Activated naive CD8-positive, alpha-beta T cell treated with anti-CD3 and anti-CD28 coated beads, Interleukin-2, amount 10 ng/mL, durations not matched to agents 7 days and 5 days (primary cell): ENCODE results near the gene LOX. TPM values are rescaled to one million over a fixed set of nuclear protein-coding genes. Genes with fewer than 3 reads are reported as not detected.
A peak's percentile ranks its signal among the peaks of the same experiment; 100 is the strongest.

Experiments used
- ATAC-seq: fragments of 150-1000 bp; cut with Tn5 transposase; one replicate; pipeline ENCODE4 v1.10.0; 2021; ENCODE audit warnings: low read depth, moderate library complexity
- POLR2A ChIA-PET: fragments of 350-600 bp; sonication (Branson Sonifier 250); formaldehyde crosslinking; loops from one replicate; lab custom pipeline; 2021; ENCODE audit warnings: antibody characterized with exemption; lab: Charles Lee
- DNase-seq: peaks from one replicate; pipeline ENCODE4 v3.0.0; 2021
- H3K27ac Mint-ChIP-seq: one replicate; pipeline ENCODE4 v1.8.0; 2022; ENCODE audit warnings: mild to moderate bottlenecking, mixed read lengths
- H3K27me3 Mint-ChIP-seq: one replicate; pipeline ENCODE4 v1.8.0; 2022; ENCODE audit warnings: mild to moderate bottlenecking, moderate library complexity, mixed read lengths
- H3K36me3 Mint-ChIP-seq: one replicate; pipeline ENCODE4 v1.8.0; 2021; ENCODE audit warnings: mild to moderate bottlenecking, mixed read lengths
- H3K4me1 Mint-ChIP-seq: one replicate; pipeline ENCODE4 v1.8.0; 2021; ENCODE audit warnings: mixed read lengths
- H3K4me3 Mint-ChIP-seq: one replicate; pipeline ENCODE4 v1.8.0; 2022; ENCODE audit warnings: mild to moderate bottlenecking, moderate library complexity, mixed read lengths
- H3K9me3 Mint-ChIP-seq: one replicate; pipeline ENCODE4 v1.8.0; 2021; ENCODE audit warnings: mixed read lengths
- total RNA-seq, 2 experiments: library from RNA; stranded (reverse); gene quantifications; one replicate each; pipeline ENCODE4 v1.2.3, GENCODE V29; 2021

LOX gene
- total RNA-seq, 2 experiments from 2014 or later = not detected

- H3K4me3 Mint-ChIP-seq = no peak overlapping the region
- H3K27ac Mint-ChIP-seq = no peak overlapping the region
- H3K9me3 Mint-ChIP-seq = no peaks in the 10 kb centered on the region
- peaks cover 1% of the 10 kb centered on the region for H3K4me1 Mint-ChIP-seq
- H3K27me3 Mint-ChIP-seq = peaks cover 9% of the 10 kb centered on the region
- POLR2A ChIA-PET = no interaction called here
- ATAC-seq (no peak), DNase-seq (no peak)
- H3K36me3 Mint-ChIP-seq = no peaks in the 10 kb centered on the region
Measured at GRCh38 chr5:122089096-122090013, 11.3 kb upstream of the LOX start.

DNA sequence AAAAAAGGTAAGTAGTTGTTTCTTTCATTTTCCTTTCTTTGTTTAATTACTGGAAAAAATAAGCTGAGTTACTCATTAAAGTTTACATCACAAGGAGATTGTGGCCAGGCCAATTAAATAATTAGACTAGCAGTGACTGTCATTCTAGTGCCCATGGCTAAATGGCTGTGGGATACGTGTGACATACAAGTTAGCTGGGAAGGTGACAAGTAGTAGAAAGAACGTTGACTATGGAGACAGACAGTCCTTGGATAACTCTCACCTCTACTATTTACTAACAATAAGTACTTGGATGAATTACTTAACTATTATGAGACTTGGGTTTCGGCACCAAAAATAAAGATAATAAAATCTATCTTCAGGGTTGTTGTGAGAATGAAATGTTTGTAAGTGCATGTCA is 7.0 kb upstream of the LOX start:
- no peak for ATAC-seq
- Mint-ChIP-seq H3K27ac (no peak overlapping the region), H3K36me3 (no peaks in the 10 kb centered on the region), H3K9me3 (no peaks in the 10 kb centered on the region), H3K4me3 (no peak overlapping the region), H3K27me3 (peaks cover 9% of the 10 kb centered on the region), H3K4me1 (peaks cover 1% of the 10 kb centered on the region)
- no peak for DNase-seq
- POLR2A ChIA-PET = no interaction called here

- Mint-ChIP-seq H3K4me1 (no peaks in the 10 kb centered on the region), H3K27ac (no peak overlapping the region), H3K27me3 (peaks cover 24% of the 10 kb centered on the region), H3K36me3 (no peaks in the 10 kb centered on the region), H3K4me3 (no peak overlapping the region), H3K9me3 (no peaks in the 10 kb centered on the region)
- no peak for ATAC-seq
- DNase-seq = no peak
- POLR2A ChIA-PET = no interaction called here
Measured at GRCh38 chr5:122083535-122083934, 5.5 kb upstream of the LOX start.

- DNase-seq = no peak
- Mint-ChIP-seq H3K36me3 (no peaks in the 10 kb centered on the region), H3K27ac (no peak overlapping the region), H3K27me3 (peaks cover 37% of the 10 kb centered on the region), H3K9me3 (no peaks in the 10 kb centered on the region), H3K4me1 (peaks cover 13% of the 10 kb centered on the region), H3K4me3 (no peak overlapping the region)
- ATAC-seq = no peak
- POLR2A ChIA-PET = no interaction called here
Measured at GRCh38 chr5:122081541-122081940, 3.5 kb upstream of the LOX start.

DNA sequence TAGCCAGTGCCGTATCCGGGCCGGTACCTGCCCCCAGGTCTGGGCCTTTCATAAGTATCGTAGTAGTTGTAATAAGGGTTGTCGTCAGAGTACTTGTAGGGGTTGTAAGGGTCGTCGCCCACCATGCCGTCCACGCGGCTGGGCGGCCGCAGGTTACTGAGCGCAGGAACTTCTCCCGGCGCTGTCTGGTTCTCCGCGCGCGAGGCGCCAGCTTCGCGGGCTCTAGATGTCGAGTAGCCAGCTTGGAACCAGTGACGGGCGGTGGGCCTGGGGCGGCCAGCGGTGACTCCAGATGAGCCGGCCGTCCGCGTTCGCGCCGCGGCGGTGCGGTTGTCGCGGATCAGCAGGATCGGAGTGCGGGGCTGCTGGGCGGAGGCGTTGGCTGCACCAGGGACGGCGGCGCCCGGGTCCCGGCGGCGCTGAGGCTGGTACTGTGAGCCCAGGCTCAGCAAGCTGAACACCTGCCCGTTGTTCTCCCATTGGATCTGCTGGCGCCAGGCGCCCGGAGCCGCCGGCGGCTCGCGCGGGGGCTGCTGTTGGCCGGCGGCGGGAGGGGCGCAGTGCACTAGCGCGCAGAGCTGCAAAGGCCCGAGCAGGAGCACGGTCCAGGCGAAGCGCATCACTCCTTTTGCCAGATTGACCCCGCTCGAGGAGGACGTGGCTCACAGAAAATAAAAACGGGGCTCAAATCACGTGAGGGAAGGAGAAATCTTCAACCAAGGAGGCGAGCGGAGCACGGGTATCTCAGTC is 518 bp downstream of the LOX start:
- H3K9me3 Mint-ChIP-seq = no peaks in the 10 kb centered on the region
- peak overlapping the region; percentile 84 for H3K4me3 Mint-ChIP-seq
- DNase-seq (peak; percentile 46), ATAC-seq (peak; percentile 25)
- peaks cover 52% of the 10 kb centered on the region for H3K27me3 Mint-ChIP-seq
- H3K4me1 Mint-ChIP-seq = peaks cover 14% of the 10 kb centered on the region
- no peaks in the 10 kb centered on the region for H3K36me3 Mint-ChIP-seq
- no peak overlapping the region for H3K27ac Mint-ChIP-seq
- POLR2A ChIA-PET = interaction anchor here (1.0 kb wide), 1 partner anchor 115 kb away, joined by 3 read pairs; no protein-coding TSS in a partner anchor

DNA sequence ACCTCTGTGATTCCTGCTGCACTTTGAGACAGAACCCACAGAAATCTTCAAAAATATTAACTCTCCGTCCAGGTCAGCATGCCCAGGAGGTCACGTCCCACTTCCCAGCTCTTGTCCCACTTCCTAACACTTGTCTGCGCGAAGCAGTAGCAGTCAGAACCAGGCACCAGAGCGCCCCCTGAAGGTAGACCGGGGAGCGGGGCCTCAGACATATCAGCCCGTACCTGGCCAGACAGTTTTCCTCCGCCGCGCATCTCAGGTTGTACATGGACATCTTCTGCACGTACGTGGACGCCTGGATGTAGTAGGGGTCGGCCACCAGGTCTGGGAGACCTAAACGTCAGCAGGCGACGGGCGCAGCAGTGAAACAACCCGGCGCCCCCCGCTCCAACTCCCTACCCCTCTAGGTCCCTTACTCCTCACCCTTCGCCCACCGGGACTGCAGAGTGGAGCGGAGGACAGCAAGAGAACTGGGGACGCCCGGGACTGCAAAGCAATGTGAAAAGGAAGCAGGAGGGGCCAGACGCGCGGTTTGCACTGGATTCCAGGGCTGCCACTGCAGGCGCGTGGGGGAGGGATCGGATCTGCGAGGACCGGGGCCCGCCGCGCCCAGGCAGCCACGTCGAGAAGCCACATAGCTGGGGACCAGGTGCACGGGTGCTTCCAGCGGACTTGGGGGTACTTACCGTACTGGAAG is 1.2 kb downstream of the LOX start:
- DNase-seq (peak; percentile 64), ATAC-seq (peak; percentile 70)
- H3K27me3 Mint-ChIP-seq = peaks cover 52% of the 10 kb centered on the region
- POLR2A ChIA-PET = interaction anchor here (1.0 kb wide), 1 partner anchor 114 kb away, joined by 3 read pairs; no protein-coding TSS in a partner anchor
- no peaks in the 10 kb centered on the region for H3K36me3 Mint-ChIP-seq
- H3K4me1 Mint-ChIP-seq = peaks cover 14% of the 10 kb centered on the region
- H3K9me3 Mint-ChIP-seq = no peaks in the 10 kb centered on the region
- H3K4me3 Mint-ChIP-seq = peak overlapping the region; percentile 84
- no peak overlapping the region for H3K27ac Mint-ChIP-seq

DNA sequence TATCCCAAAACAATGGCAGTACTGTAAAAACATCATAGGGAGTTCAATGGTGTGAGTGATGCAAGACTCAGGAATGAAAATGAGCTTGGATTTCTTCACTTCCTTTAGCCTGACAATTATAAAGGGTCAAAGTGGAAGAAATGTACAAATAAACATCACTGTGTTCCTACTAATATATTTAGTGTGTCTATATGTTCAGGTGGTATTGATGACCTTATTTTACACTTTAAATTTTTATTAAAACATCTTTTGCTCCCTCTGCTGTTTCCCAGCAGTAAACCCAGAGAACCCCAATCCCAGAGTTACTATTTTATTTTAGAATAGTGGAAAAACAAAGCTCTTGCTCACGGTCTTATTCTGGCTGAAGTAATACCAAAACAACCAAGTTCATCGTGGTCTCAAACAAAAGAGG is 2.0 kb downstream of the LOX start:
- Mint-ChIP-seq H3K4me1 (peaks cover 14% of the 10 kb centered on the region), H3K9me3 (no peaks in the 10 kb centered on the region), H3K4me3 (no peak overlapping the region), H3K27ac (no peak overlapping the region), H3K36me3 (no peaks in the 10 kb centered on the region), H3K27me3 (peaks cover 49% of the 10 kb centered on the region)
- DNase-seq (no peak), ATAC-seq (no peak)
- POLR2A ChIA-PET = no interaction called here

DNA sequence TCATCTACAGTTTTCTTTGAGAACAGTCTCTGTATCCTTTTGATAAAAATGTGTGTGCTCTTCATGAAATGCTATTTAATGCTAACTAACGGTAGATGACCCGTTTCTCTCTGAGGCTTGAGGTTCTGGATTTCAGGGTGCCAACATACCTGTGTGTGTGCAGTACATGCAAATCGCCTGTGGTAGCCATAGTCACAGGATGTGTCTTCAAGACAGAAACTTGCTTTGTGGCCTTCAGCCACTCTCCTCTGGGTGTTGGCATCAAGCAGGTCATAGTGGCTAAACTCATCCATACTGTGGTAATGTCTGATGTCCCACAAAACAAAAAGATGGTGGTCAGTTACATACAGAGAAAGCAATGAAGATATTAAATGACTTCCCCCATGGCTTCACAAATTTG is 4.2 kb downstream of the LOX start:
- H3K27me3 Mint-ChIP-seq = peaks cover 38% of the 10 kb centered on the region
- POLR2A ChIA-PET = no interaction called here
- DNase-seq (no peak), ATAC-seq (no peak)
- peaks cover 14% of the 10 kb centered on the region for H3K4me1 Mint-ChIP-seq
- H3K4me3 Mint-ChIP-seq = no peak overlapping the region
- H3K36me3 Mint-ChIP-seq = no peaks in the 10 kb centered on the region
- H3K9me3 Mint-ChIP-seq = no peaks in the 10 kb centered on the region
- no peak overlapping the region for H3K27ac Mint-ChIP-seq

DNA sequence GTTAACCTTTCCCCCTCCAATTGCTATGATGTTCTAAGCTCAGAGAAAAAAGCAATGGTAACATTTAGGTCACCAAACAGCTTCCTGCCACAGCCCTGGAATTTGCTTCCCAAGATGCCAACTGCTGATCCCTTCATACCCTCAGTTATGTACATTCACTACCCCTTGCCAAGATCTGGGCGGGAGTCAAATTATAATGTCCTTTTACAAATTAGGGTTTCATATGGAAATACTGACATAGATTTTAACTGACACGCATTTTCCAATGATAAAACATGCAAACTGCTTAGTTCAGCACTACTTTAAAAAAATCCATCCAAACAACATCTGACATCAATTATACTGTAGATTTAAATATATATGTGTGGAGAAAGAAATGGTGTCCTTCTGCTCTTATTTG is 5.0 kb downstream of the LOX start:
- Mint-ChIP-seq H3K4me3 (no peak overlapping the region), H3K4me1 (peaks cover 9% of the 10 kb centered on the region), H3K36me3 (no peaks in the 10 kb centered on the region), H3K27me3 (peaks cover 31% of the 10 kb centered on the region), H3K9me3 (no peaks in the 10 kb centered on the region), H3K27ac (no peak overlapping the region)
- POLR2A ChIA-PET = no interaction called here
- no peak for ATAC-seq
- DNase-seq = no peak

DNA sequence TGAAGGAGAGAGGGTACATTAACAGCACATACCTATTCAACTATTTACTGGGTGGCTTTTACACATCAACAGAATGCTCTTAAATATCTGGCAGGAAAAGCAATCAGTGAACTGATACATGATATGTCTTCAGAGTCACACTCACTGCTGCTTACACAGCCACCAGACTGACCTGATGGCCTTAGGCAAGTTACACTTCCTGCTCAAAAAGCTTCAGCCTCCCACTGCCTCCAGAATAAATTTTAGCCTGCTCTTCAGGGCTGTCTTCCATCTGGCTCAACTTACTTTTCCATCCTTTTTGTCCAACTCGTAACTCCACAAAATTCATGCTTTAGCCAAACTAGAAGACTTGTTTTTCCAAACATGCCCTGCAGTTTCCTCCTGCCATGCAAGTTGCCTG is 10.7 kb downstream of the LOX start:
- no peaks in the 10 kb centered on the region for H3K27me3 Mint-ChIP-seq
- no peaks in the 10 kb centered on the region for H3K9me3 Mint-ChIP-seq
- no peak overlapping the region for H3K27ac Mint-ChIP-seq
- ATAC-seq (no peak), DNase-seq (no peak)
- POLR2A ChIA-PET = no interaction called here
- H3K4me3 Mint-ChIP-seq = no peak overlapping the region
- H3K36me3 Mint-ChIP-seq = no peaks in the 10 kb centered on the region
- H3K4me1 Mint-ChIP-seq = no peaks in the 10 kb centered on the region

GRCh38 chr5:122064992-122065391 is 13.1 kb downstream of the LOX start:
- no peak for ATAC-seq
- H3K27ac Mint-ChIP-seq = no peak overlapping the region
- POLR2A ChIA-PET = no interaction called here
- no peak for DNase-seq
- H3K36me3 Mint-ChIP-seq = no peaks in the 10 kb centered on the region
- H3K4me1 Mint-ChIP-seq = no peaks in the 10 kb centered on the region
- no peaks in the 10 kb centered on the region for H3K27me3 Mint-ChIP-seq
- H3K9me3 Mint-ChIP-seq = no peaks in the 10 kb centered on the region
- no peak overlapping the region for H3K4me3 Mint-ChIP-seq

DNA sequence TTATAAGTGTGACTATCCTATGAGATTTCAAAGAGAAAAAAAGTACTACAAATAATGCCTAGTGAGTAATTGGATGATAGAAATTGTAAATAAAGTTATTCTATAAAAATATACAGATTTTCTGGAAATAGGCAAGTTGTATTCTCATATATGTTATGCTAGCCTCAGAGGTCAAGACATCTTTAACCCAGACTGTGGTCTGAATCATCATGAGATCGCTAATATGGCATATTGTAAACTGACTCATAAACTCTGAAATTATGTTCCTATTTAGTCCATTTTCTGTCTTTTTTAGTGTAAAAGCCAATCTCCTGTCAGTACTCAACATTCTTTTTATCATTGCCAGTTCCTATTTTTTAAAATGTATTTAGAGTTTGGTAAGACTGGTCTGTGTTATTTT is 14.2 kb downstream of the LOX start:
- Mint-ChIP-seq H3K36me3 (no peaks in the 10 kb centered on the region), H3K4me3 (no peak overlapping the region), H3K4me1 (no peaks in the 10 kb centered on the region), H3K27ac (no peak overlapping the region), H3K27me3 (no peaks in the 10 kb centered on the region), H3K9me3 (no peaks in the 10 kb centered on the region)
- POLR2A ChIA-PET = no interaction called here
- no peak for DNase-seq
- no peak for ATAC-seq

- no peak overlapping the region for H3K4me3 Mint-ChIP-seq
- POLR2A ChIA-PET = no interaction called here
- no peaks in the 10 kb centered on the region for H3K36me3 Mint-ChIP-seq
- ATAC-seq (no peak), DNase-seq (no peak)
- H3K27ac Mint-ChIP-seq = no peak overlapping the region
- no peaks in the 10 kb centered on the region for H3K4me1 Mint-ChIP-seq
- no peaks in the 10 kb centered on the region for H3K27me3 Mint-ChIP-seq
- H3K9me3 Mint-ChIP-seq = no peaks in the 10 kb centered on the region
Measured at GRCh38 chr5:122062205-122062604, 15.9 kb downstream of the LOX start.
